IPS-NIHi7 (cell line): ENCODE measurements around the gene GALK2.
A peak's percentile ranks its signal among the peaks of the same experiment; 100 is the strongest.

Experiments
- DNase-seq: peaks from one replicate; pipeline ENCODE4 v3.0.0; 2012; ENCODE audit warnings: mixed read lengths; ENCODE audit errors: extremely low spot score

GALK2 gene

GRCh38 chr15:49282366-49282765, 112.3 kb downstream of the GALK2 start:
- no peak for DNase-seq

GRCh38 chr15:49286649-49287404, 116.8 kb downstream of the GALK2 start:
- no peak for DNase-seq

GRCh38 chr15:49287481-49287880, 117.4 kb downstream of the GALK2 start:
- DNase-seq = no peak

- no peak for DNase-seq
Observed at GRCh38 chr15:49288391-49288790, 118.3 kb downstream of the GALK2 start.

GRCh38 chr15:49290191-49290590, 120.1 kb downstream of the GALK2 start:
- DNase-seq = no peak

GRCh38 chr15:49293941-49294340, 123.9 kb downstream of the GALK2 start:
- no peak for DNase-seq

- DNase-seq = no peak
Observed at GRCh38 chr15:49296258-49296657, 126.2 kb downstream of the GALK2 start.

GRCh38 chr15:49297584-49297983, 127.5 kb downstream of the GALK2 start:
- no peak for DNase-seq

- DNase-seq = no peak
Observed at GRCh38 chr15:49300856-49301255, 130.8 kb downstream of the GALK2 start.

GRCh38 chr15:49301562-49301961, 131.5 kb downstream of the GALK2 start:
- DNase-seq = no peak

- DNase-seq = no peak
Observed at GRCh38 chr15:49303003-49303402, 133.0 kb downstream of the GALK2 start.

- no peak for DNase-seq
Observed at GRCh38 chr15:49306551-49306950, 136.5 kb downstream of the GALK2 start.

- no peak for DNase-seq
Observed at GRCh38 chr15:49308686-49309085, 138.6 kb downstream of the GALK2 start.

- DNase-seq = no peak
Observed at GRCh38 chr15:49309889-49310288, 139.8 kb downstream of the GALK2 start.

GRCh38 chr15:49313650-49314049, 143.6 kb downstream of the GALK2 start:
- no peak for DNase-seq

- DNase-seq = no peak
Observed at GRCh38 chr15:49314716-49315115, 144.7 kb downstream of the GALK2 start.

GRCh38 chr15:49315391-49315823, 145.4 kb downstream of the GALK2 start:
- peak; percentile 36 for DNase-seq

GRCh38 chr15:49320351-49320750, 150.3 kb downstream of the GALK2 start:
- no peak for DNase-seq

GRCh38 chr15:49323207-49323606, 153.2 kb downstream of the GALK2 start:
- DNase-seq = no peak

- no peak for DNase-seq
Observed at GRCh38 chr15:49327927-49328326, 157.9 kb downstream of the GALK2 start.

- peak; percentile 37 for DNase-seq
Observed at GRCh38 chr15:49328941-49329340, 158.9 kb downstream of the GALK2 start.

- no peak for DNase-seq
Observed at GRCh38 chr15:49330166-49330565, 160.1 kb downstream of the GALK2 start.

GRCh38 chr15:49331442-49331841, 161.4 kb downstream of the GALK2 start:
- DNase-seq = no peak

- no peak for DNase-seq
Observed at GRCh38 chr15:49331951-49332350, 161.9 kb downstream of the GALK2 start.
